Stimulated activated CD4-positive, alpha-beta T cell treated with anti-CD3 and anti-CD28 coated beads, Interleukin-2, amount 100 ng/mL, for 24 hours (primary cell): ENCODE data around the gene TUBB8.
A peak's percentile ranks its signal among the peaks of the same experiment; 100 is the strongest.
"Not testable (repeated sequence)": the region's sequence is repeated elsewhere in the genome, so short reads cannot be mapped to it uniquely, and the experiment has no call there.

Source experiments
- DNase-seq, 2 donors: peaks; one replicate each; pipeline ENCODE4 v3.0.0-alpha.2; 2020

The TUBB8 gene

DNA sequence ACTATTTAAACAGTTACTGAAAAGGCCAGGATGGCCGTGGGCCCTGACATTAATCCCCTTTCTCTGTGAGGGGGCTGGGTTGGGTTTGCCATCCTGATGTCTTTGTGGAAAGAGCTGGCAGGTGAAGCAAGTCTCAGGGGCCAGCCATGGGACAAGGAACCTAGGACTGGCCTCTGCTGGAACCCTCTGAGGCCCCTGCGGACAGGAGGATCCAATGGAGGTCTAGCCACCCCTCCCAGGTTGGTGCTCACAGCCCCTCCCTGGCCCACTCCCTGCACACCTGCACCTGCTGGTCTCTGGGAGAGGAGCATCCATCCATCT is 35.8 kb downstream of the TUBB8 start:
- DNase-seq, result not testable (repeated sequence)

DNA sequence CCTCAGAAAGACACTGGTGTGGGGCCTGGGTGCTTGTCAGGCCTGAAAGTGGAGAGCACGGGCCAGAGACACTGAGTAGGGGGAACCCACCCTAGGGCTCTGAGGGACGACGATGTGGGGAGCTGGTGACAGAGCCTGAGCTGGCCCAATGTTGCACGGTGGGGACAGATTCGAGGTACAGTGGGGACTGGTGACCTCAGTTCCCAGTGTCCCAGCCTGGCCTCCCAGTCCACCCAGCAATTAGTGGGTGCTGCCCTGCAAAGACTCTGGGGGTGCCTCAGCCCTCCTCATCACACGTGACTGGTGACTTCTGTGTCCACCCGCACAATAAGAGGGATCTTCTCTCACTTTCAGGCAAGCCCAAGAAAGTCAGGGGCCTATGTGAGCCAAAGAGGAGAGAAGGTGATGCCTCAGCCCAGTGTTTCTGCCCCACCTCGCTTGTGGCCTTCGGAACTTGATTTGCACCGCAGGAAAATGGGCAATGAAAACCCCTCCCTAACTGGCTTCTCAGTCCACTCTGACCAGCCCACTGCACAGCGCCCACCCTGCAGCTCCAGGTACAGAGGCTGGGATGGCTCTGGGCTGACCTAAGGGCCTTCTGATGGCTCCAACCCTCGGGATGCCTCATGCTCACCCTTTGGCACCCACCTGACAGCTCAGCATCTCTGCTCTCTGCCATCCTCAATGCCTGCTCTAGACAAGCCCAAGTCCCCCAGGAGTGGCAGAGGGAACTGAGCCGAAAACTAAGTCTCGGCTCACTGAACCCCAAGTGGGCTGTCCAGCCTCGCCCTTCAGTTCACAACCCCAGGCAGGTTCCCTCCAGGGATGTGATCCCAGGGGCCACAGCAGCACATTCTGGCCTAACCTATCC is 36.4 kb downstream of the TUBB8 start:
- not testable (repeated sequence) for DNase-seq

- DNase-seq, result peak; percentile 22 to 40
Observed at GRCh38 chr10:11260-11659, 37.8 kb downstream of the TUBB8 start.

DNA sequence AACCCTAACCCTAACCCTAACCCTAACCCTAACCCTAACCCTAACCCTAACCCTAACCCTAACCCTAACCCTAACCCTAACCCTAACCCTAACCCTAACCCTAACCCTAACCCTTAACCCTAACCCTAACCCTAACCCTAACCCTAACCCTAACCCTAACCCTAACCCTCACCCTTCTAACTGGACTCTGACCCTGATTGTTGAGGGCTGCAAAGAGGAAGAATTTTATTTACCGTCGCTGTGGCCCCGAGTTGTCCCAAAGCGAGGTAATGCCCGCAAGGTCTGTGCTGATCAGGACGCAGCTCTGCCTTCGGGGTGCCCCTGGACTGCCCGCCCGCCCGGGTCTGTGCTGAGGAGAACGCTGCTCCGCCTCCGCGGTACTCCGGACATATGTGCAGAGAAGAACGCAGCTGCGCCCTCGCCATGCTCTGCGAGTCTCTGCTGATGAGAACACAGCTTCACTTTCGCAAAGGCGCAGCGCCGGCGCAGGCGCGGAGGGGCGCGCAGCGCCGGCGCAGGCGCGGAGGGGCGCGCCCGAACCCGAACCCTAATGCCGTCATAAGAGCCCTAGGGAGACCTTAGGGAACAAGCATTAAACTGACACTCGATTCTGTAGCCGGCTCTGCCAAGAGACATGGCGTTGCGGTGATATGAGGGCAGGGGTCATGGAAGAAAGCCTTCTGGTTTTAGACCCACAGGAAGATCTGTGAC is 38.7 kb downstream of the TUBB8 start:
- DNase-seq, result peak in 1 of 2 donors; percentile 31
